ENCODE measurements around the gene GAS2L2. TPM values are rescaled to one million over a fixed set of nuclear protein-coding genes. Genes with fewer than 3 reads are reported as not detected.

The GAS2L2 gene
- total and polyA plus RNA-seq, 2 donors (not counting 1 experiment from before 2014, with no cell fraction given) = 0.09 to 0.17 TPM

DNA sequence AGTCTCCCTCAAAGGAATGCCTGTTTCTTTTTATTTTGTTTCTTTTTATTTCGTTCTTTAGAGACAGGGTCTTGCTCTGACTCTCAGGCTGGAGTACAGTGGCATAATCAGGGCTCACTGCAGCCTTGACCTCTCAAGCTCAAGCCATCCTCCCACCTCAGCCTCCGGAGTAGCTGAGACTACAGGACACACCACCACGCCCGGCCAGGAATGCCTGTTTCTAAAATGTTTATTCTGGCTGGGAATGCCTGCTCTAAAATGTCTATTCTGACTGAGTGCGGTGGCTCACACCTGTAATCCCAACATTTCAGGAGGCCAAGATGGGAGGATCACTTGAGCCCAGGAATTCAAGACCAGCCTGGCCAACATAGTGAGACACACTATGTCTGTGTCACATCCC is 44.9 kb upstream of the GAS2L2 start:
- POLR2A ChIA-PET = interaction anchor here (1.0 kb wide), 1 partner anchor 11 kb away, joined by 3 read pairs; the partner anchor contains the start of gene TAF15
- TF ChIP-seq, protein P1, sequence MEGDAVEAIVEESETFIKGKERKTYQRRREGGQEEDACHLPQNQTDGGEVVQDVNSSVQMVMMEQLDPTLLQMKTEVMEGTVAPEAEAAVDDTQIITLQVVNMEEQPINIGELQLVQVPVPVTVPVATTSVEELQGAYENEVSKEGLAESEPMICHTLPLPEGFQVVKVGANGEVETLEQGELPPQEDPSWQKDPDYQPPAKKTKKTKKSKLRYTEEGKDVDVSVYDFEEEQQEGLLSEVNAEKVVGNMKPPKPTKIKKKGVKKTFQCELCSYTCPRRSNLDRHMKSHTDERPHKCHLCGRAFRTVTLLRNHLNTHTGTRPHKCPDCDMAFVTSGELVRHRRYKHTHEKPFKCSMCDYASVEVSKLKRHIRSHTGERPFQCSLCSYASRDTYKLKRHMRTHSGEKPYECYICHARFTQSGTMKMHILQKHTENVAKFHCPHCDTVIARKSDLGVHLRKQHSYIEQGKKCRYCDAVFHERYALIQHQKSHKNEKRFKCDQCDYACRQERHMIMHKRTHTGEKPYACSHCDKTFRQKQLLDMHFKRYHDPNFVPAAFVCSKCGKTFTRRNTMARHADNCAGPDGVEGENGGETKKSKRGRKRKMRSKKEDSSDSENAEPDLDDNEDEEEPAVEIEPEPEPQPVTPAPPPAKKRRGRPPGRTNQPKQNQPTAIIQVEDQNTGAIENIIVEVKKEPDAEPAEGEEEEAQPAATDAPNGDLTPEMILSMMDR (IDR thresholded peaks at IDR 0.05) = no peak
- TF ChIP-seq EZH2 (IDR thresholded peaks at IDR 0.05; ENCODE audit: borderline replicate concordance, insufficient read depth, low read depth, low read length, poor library complexity, severe bottlenecking) = no peak
- no peak overlapping the region for H3K27ac Mint-ChIP-seq

DNA sequence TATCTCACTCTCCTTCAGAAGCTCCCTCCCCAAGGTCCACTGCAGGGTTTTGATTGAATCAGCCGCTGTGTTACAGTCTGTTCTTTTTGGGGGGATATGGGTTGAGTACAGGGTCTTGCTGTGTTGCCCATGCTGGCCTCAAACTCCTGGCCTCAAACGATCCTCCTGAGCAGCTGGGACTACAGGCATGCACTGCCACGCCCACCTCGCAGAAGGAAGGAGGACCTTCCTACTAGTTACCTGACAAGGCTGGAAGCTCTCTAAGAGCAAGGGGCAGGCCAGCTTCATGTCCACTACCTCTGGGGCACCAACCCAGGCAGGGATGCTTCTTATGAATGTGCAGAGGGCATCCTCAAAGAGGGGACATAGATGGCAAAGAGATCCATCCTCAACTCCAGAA is 44.3 kb upstream of the GAS2L2 start:
- Mint-ChIP-seq H3K27me3 (peaks cover 31% of the 10 kb centered on the region), H3K4me1 (peaks cover 34% of the 10 kb centered on the region), H3K9me3 (ENCODE audit: insufficient read depth) (no peaks in the 10 kb centered on the region), H3K4me3 (no peak overlapping the region), H3K27ac (no peak overlapping the region)
- no peak overlapping the region for H3K4me2 ChIP-seq (replicated peaks; ENCODE audit: low read depth, low read length, poor library complexity, severe bottlenecking)
- TF ChIP-seq, protein P1 (IDR thresholded peaks at IDR 0.05) = no peak
- TF ChIP-seq EZH2 (IDR thresholded peaks at IDR 0.05; ENCODE audit: borderline replicate concordance, insufficient read depth, low read depth, low read length, poor library complexity, severe bottlenecking) = no peak
- peaks cover 28 to 33% of the 10 kb centered on the region in 2 donors for H3K4me1 ChIP-seq (ENCODE audit: control insufficient read depth in 2 of 2, insufficient read depth in 2 of 2, low read length in 2 of 2)
- H3K9ac ChIP-seq (ENCODE audit: low read length) = no peak overlapping the region
- 86% methylated on average over 3 of the region's 4 CpGs for WGBS (ENCODE audit: insufficient coverage)
- H3K79me2 ChIP-seq (ENCODE audit: control insufficient read depth, insufficient read depth, low read length) = no peaks in the 10 kb centered on the region
- CTCF ChIA-PET = interaction anchor here (1.1 to 7.0 kb wide), 3 partner anchors 11 to 37 kb away, joined by 3 to 62 read pairs (median 9); partner anchors contain the start of gene TAF15
- intact Hi-C loops (cut with micrococcal nuclease) = no loop called here
- POLR2A ChIA-PET = interaction anchor here (1.0 kb wide), 1 partner anchor 12 kb away, joined by 3 read pairs; the partner anchor contains the start of gene TAF15
- ATAC-seq (ENCODE audit: low read depth) (no peak), DNase-seq (no peak)
- no peak overlapping the region for H3K27ac ChIP-seq (ENCODE audit: low read length in 2 of 2)
- peaks cover 0 to 57% (median 30%) of the 10 kb centered on the region in 4 experiments for H3K27me3 ChIP-seq (replicated peaks in 1 of 4; ENCODE audit: control extremely low read depth in 1 of 4, control insufficient read depth in 3 of 4, insufficient read depth in 4 of 4, low read length in 3 of 4)
- no peaks in the 10 kb centered on the region for H3K9me3 ChIP-seq (ENCODE audit: control extremely low read depth in 1 of 3, control insufficient read depth in 2 of 3, insufficient read depth in 1 of 3, low read length in 2 of 3)
- H4K20me1 ChIP-seq (ENCODE audit: control insufficient read depth, insufficient read depth, low read length, poor library complexity, severe bottlenecking) = no peaks in the 10 kb centered on the region
- H2AFZ ChIP-seq (ENCODE audit: insufficient read depth, low read depth, low read length, poor library complexity, severe bottlenecking) = no peak overlapping the region
- H3K4me3 ChIP-seq (ENCODE audit: control extremely low read depth in 1 of 5, extremely low read depth in 1 of 5, insufficient read depth in 1 of 5, low read depth in 2 of 5, low read length in 4 of 5) = no peak overlapping the region
- H3K36me3 ChIP-seq (replicated peaks in 1 of 2; ENCODE audit: control extremely low read depth in 1 of 2, control insufficient read depth in 1 of 2, extremely low read depth in 1 of 2, insufficient read depth in 2 of 2, low read length in 1 of 2) = no peaks in the 10 kb centered on the region

More for the DNA sequence above, 44.9 kb upstream of the GAS2L2 start:
- peaks cover 28 to 33% of the 10 kb centered on the region in 2 donors for H3K4me1 ChIP-seq (ENCODE audit: control insufficient read depth in 2 of 2, insufficient read depth in 2 of 2, low read length in 2 of 2)
- no peak for DNase-seq
- no peak overlapping the region for H3K9ac ChIP-seq (ENCODE audit: low read length)
- no peak overlapping the region for H2AFZ ChIP-seq (ENCODE audit: insufficient read depth, low read depth, low read length, poor library complexity, severe bottlenecking)
- Mint-ChIP-seq H3K27me3 (peaks cover 28% of the 10 kb centered on the region), H3K4me1 (peaks cover 35% of the 10 kb centered on the region), H3K4me3 (no peak overlapping the region), H3K9me3 (ENCODE audit: insufficient read depth) (no peaks in the 10 kb centered on the region)
- H3K4me2 ChIP-seq (replicated peaks; ENCODE audit: low read depth, low read length, poor library complexity, severe bottlenecking) = no peak overlapping the region
- ATAC-seq (ENCODE audit: low read depth) = no peak
- 100% methylated on average over 3 of the region's 5 CpGs for WGBS (ENCODE audit: insufficient coverage)
- no peaks in the 10 kb centered on the region for H3K9me3 ChIP-seq (ENCODE audit: control extremely low read depth in 1 of 3, control insufficient read depth in 2 of 3, insufficient read depth in 1 of 3, low read length in 2 of 3)
- intact Hi-C loops (cut with micrococcal nuclease) = no loop called here
- CTCF ChIA-PET = interaction anchor here (3.2 to 7.0 kb wide), 2 partner anchors 33 kb away, joined by 23 to 62 read pairs; no protein-coding TSS in a partner anchor
- peaks cover 0 to 52% (median 28%) of the 10 kb centered on the region in 4 experiments for H3K27me3 ChIP-seq (replicated peaks in 1 of 4; ENCODE audit: control extremely low read depth in 1 of 4, control insufficient read depth in 3 of 4, insufficient read depth in 4 of 4, low read length in 3 of 4)
- H3K27ac ChIP-seq (ENCODE audit: low read length in 2 of 2) = no peak overlapping the region
- no peaks in the 10 kb centered on the region for H3K79me2 ChIP-seq (ENCODE audit: control insufficient read depth, insufficient read depth, low read length)
- H3K4me3 ChIP-seq (ENCODE audit: control extremely low read depth in 1 of 5, extremely low read depth in 1 of 5, insufficient read depth in 1 of 5, low read depth in 2 of 5, low read length in 4 of 5) = no peak overlapping the region
- no peaks in the 10 kb centered on the region for H3K36me3 ChIP-seq (replicated peaks in 1 of 2; ENCODE audit: control extremely low read depth in 1 of 2, control insufficient read depth in 1 of 2, extremely low read depth in 1 of 2, insufficient read depth in 2 of 2, low read length in 1 of 2)
- H4K20me1 ChIP-seq (ENCODE audit: control insufficient read depth, insufficient read depth, low read length, poor library complexity, severe bottlenecking) = no peaks in the 10 kb centered on the region
